Lower leg skin (tissue), 4 donors: ENCODE data around the gene MAB21L2. TPM values are rescaled to one million over a fixed set of nuclear protein-coding genes. Genes with fewer than 3 reads are reported as not detected.

Source experiments
- DNase-seq, 2 donors: peaks; one replicate each; pipeline ENCODE4 v3.0.0-alpha.2; 2019; ENCODE audit warnings: low spot score in 2 of 2
- H3K4me3 ChIP-seq: fragments of 200-600 bp; sonication (generic); 2 replicates; pipeline ENCODE4 v1.5.1; 2017; ENCODE audit warnings: mild to moderate bottlenecking, low read depth; ENCODE audit not compliant: poor library complexity, severe bottlenecking
- POLR2A ChIP-seq, 2 donors: fragments of 450-650 bp; IDR thresholded peaks; one replicate each; pipeline ENCODE4 v1.6.1; 2016 to 2017; ENCODE audit warnings: antibody characterized with exemption in 2 of 2, mild to moderate bottlenecking in 1 of 2, moderate library complexity in 1 of 2
- WGBS, 2 donors: methylation state at CpG; one replicate each; pipeline ENCODE4 v1.1.5; 2018; 5-methylcytosine and 5-hydroxymethylcytosine counted together
- intact Hi-C: fragments of 100-400 bp; cut with DNase I; formaldehyde crosslinking; loops from one replicate; pipeline ENCODE4 v1.15.0; 2023; ENCODE audit warnings: low total_unique reads
- total RNA-seq, 4 donors: library from RNA; depleted of rRNA; stranded (reverse); fragments of >200 nt; gene quantifications; one replicate each; pipeline ENCODE4 v1.1.0, GENCODE V29; 2016
- TF ChIP-seq, protein P1 (sequence below), 3 donors: fragments of 450-650 bp; IDR thresholded peaks; one replicate each; pipeline ENCODE4 v1.5.1; 2016; ENCODE audit warnings: antibody characterized with exemption in 3 of 3, mild to moderate bottlenecking in 3 of 3, moderate library complexity in 2 of 3

The MAB21L2 gene
- total RNA-seq, 4 donors from 2014 or later, result not detected

DNA sequence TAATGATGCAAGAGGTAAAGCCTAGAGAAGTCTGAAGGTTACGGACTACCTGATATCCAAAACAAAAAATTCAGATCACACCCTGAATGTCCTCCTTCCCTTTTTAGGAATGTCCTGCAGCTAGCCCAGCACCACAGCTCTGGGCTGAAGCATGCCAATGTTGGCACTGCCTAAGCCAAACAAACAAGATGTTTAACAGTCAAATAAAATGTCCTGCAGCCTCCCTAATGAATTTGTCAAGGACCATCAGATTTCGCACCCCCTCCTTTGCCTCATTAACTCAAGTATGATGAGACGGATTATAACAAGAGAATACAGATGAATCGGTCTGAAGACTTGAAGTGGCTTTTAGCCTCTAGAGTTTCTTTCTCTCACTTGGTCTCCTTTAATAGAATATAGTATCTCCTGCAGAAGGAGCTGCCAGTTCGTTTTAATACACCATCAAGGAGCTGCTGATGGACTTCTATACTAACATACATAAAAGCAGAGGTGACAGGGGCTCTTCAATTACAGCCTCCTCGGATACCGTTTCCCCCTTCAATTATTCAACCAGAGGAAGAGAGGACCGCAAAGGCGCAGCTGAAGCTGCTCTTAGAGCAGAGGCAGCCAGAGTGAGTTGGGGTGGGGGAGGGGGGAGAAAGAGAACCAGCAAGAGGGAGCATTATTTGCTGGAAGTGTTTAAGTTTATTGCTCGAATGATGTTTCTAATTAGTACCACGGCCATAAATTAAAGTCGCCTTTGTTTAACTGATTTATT is 3.0 kb upstream of the MAB21L2 start:
- DNase-seq, result no peak
- WGBS, 2 donors, result 79 to 81% methylated on average over 12 of the region's 12 CpGs
- no peak overlapping the region for H3K4me3 ChIP-seq
- intact Hi-C loops, result no loop called here
- TF ChIP-seq, protein P1, sequence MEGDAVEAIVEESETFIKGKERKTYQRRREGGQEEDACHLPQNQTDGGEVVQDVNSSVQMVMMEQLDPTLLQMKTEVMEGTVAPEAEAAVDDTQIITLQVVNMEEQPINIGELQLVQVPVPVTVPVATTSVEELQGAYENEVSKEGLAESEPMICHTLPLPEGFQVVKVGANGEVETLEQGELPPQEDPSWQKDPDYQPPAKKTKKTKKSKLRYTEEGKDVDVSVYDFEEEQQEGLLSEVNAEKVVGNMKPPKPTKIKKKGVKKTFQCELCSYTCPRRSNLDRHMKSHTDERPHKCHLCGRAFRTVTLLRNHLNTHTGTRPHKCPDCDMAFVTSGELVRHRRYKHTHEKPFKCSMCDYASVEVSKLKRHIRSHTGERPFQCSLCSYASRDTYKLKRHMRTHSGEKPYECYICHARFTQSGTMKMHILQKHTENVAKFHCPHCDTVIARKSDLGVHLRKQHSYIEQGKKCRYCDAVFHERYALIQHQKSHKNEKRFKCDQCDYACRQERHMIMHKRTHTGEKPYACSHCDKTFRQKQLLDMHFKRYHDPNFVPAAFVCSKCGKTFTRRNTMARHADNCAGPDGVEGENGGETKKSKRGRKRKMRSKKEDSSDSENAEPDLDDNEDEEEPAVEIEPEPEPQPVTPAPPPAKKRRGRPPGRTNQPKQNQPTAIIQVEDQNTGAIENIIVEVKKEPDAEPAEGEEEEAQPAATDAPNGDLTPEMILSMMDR (IDR thresholded peaks at IDR 0.05), result no peak
- TF ChIP-seq POLR2A (IDR thresholded peaks at IDR 0.05), result no peak

DNA sequence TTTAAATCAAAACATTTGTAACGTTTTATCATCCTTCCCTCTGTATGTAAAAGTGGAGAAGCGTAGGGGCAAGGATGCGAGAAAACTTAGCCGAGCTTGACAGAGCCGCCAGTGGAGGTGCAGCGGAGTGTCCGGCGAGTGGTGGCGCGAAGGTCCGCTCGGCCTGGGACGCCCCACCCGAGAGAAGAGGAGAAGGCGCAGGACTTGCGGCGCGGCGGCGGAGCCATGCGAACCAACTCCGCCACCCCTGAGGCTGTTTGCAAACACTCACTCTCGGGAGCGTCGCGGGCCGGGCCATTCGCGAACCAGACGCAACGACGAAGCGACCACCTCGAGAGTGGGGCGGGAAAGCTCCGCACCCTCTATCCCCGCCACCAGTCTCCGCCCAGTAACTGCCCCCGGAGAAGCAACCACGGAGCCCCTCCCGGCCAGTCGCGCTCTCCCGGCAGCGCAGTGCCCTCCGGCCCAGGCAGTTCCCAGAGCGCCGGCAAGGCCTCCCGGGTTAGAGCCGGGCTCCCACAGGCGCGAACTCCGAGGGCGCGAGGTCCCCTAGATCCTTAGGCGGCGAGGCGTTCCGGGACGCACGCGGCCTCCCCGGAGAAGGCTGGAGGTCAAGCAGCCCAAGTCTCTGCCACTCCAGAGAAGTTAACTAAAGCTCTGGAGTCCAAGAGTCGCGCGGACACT is 2.3 kb upstream of the MAB21L2 start:
- DNase-seq, result no peak
- TF ChIP-seq, protein P1 (IDR thresholded peaks at IDR 0.05), result no peak
- no peak for TF ChIP-seq POLR2A (IDR thresholded peaks at IDR 0.05)
- intact Hi-C loops, result no loop called here
- H3K4me3 ChIP-seq, result no peak overlapping the region
- 52 to 67% methylated on average over 53 to 60 of the region's 66 CpGs for WGBS, 2 donors

DNA sequence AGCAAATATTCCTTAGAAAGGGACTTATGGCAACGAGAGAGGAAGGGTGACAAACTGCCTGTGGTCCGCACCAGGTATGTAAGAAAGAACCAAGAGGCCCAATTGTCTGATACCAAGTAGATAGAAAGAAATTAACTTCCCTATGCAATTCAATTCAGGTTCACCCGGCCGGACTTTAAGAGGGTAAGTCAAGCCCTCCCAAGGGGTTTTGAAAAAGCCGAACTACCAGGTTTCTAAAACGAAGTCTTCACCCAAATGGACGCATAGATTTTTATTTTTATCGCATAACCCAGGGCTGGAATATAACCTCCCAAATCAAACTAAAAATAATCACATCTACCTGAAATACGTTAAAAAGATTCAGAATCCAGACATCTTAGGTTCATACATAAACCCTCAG is 1.6 kb upstream of the MAB21L2 start:
- intact Hi-C loops, result no loop called here
- 91 to 93% methylated on average over 9 of the region's 9 CpGs for WGBS, 2 donors
- no peak overlapping the region for H3K4me3 ChIP-seq
- TF ChIP-seq, protein P1 (IDR thresholded peaks at IDR 0.05), result no peak
- no peak for TF ChIP-seq POLR2A (IDR thresholded peaks at IDR 0.05)
- DNase-seq, result no peak

DNA sequence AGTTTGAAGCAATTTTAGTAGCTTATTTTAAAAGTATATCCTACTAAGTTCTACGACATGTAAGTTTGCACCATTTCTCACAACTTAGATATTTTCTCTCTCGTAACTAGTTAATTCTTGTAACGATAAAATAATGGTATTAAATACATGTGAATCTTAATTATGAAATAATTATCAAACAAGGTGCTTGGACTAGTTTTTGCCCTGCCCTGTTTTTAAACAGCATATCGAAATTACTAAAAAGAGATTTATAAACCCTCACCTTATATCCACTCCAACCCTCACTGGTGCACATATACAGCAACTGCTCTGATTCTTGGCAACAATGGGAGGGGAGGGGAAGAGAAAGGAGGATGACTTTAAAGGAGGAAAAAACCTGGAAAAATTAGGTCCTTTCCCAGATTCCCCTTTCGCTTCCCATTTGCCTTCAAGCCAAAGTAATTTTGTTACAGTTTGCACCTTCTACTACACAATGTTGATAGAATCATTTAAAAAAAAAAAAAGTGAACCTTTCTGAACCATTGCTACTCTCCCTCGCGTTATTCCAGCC is 820 bp upstream of the MAB21L2 start:
- intact Hi-C loops, result no loop called here
- 94 to 97% methylated on average over 7 of the region's 7 CpGs for WGBS, 2 donors

DNA sequence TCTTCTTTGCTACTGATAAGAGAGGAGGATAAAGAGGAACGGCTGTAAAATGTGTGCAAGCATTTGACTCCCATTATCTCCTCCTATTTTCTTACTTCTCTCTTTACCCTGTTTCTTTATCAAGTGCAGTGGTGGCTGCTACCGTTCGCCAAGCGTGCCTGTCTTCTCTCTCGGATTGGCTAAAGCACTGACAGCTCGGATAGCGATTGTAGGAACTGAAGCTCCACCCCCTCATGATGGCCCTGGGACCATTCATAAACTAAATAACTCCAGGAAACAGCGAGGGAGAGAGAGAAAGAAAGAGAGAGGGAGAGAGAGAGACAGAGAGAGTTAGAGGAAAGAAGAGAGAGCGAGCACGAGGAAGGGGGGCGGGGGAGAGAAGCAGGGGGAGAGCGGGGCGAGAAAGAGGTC is 305 bp upstream of the MAB21L2 start:
- no peak overlapping the region for H3K4me3 ChIP-seq
- WGBS, 2 donors, result 88 to 90% methylated on average over 13 of the region's 13 CpGs
- TF ChIP-seq POLR2A (IDR thresholded peaks at IDR 0.05), result no peak
- TF ChIP-seq, protein P1 (IDR thresholded peaks at IDR 0.05), result no peak
- DNase-seq, result no peak
- intact Hi-C loops, result no loop called here

More for the DNA sequence above, 820 bp upstream of the MAB21L2 start:
- H3K4me3 ChIP-seq, result no peak overlapping the region
- TF ChIP-seq POLR2A (IDR thresholded peaks at IDR 0.05), result no peak
- TF ChIP-seq, protein P1 (IDR thresholded peaks at IDR 0.05), result no peak
- DNase-seq, result no peak
